HepG2 (cell line): Measurements from ENCODE around the gene SSNA1. TPM values are rescaled to one million over a fixed set of nuclear protein-coding genes. Genes with fewer than 3 reads are reported as not detected.
A peak's percentile ranks its signal among the peaks of the same experiment; 100 is the strongest.

Experiments
- ADNP ChIP-seq: sonication (generic); formaldehyde crosslinking; IDR thresholded peaks from 2 replicates; pipeline ENCODE4 v1.4.0; 2020; ENCODE audit warnings: missing genetic modification reagents
- ATF7 ChIP-seq, 2 experiments: fragments of 450-650 bp in 1 of 2; sonication (generic) in 1 of 2; formaldehyde crosslinking in 1 of 2; IDR thresholded peaks; 2 replicates each; pipeline versions ENCODE4 v1.4.0 to v1.6.1; 2016 to 2020; ENCODE audit warnings: antibody characterized with exemption in 1 of 2, mild to moderate bottlenecking in 1 of 2, missing genetic modification reagents in 1 of 2
- CAMTA2 ChIP-seq: sonication (generic); formaldehyde crosslinking; IDR thresholded peaks from 2 replicates; pipeline ENCODE4 v1.4.0; 2020; ENCODE audit warnings: mild to moderate bottlenecking, missing genetic modification reagents, borderline replicate concordance
- HOXD1 ChIP-seq: sonication (generic); formaldehyde crosslinking; IDR thresholded peaks from 2 replicates; pipeline ENCODE4 v1.5.0; 2020; ENCODE audit warnings: missing genetic modification reagents
- IRF2 ChIP-seq: IDR thresholded peaks from 2 replicates; pipeline ENCODE4 v1.6.1; 2018; ENCODE audit warnings: missing genetic modification reagents, missing compliant biosample characterization
- KLF13 ChIP-seq: sonication (generic); formaldehyde crosslinking; IDR thresholded peaks from 2 replicates; pipeline ENCODE4 v1.4.0; 2020; ENCODE audit warnings: mild to moderate bottlenecking, missing genetic modification reagents
- MBNL3 ChIP-seq: fragments of 250-450 bp; sonication (Bioruptor Pico); conservative IDR thresholded peaks from 2 replicates; pipeline ENCODE4 v1.8.0; 2022; ENCODE audit warnings: mild to moderate bottlenecking, inconsistent platforms
- MTF1 ChIP-seq: sonication (generic); formaldehyde crosslinking; IDR thresholded peaks from 2 replicates; pipeline ENCODE4 v1.5.0; 2020; ENCODE audit warnings: missing genetic modification reagents
- NBN ChIP-seq: fragments of 450-650 bp; conservative IDR thresholded peaks from 2 replicates; pipeline ENCODE4 v1.6.1; 2017
- NFE2L1 ChIP-seq: sonication (generic); formaldehyde crosslinking; IDR thresholded peaks from 2 replicates; pipeline ENCODE4 v1.4.0; 2020; ENCODE audit warnings: missing genetic modification reagents, mild to moderate bottlenecking, borderline replicate concordance
- NFYC ChIP-seq: IDR thresholded peaks from 2 replicates; pipeline ENCODE4 v1.6.1; 2016; ENCODE audit warnings: missing genetic modification reagents, missing compliant biosample characterization
- RNF2 ChIP-seq: fragments of 450-650 bp; conservative IDR thresholded peaks from 2 replicates; pipeline ENCODE4 v1.6.1; 2016; ENCODE audit warnings: low read depth
- TBL1XR1 ChIP-seq: fragments of 150-350 bp; IDR thresholded peaks from 2 replicates; pipeline ENCODE4 v1.6.1; 2014; ENCODE audit warnings: borderline replicate concordance, low read length; ENCODE audit not compliant: partially characterized antibody
- U2AF2 ChIP-seq: fragments of 200-400 bp; formaldehyde crosslinking; IDR thresholded peaks from 2 replicates; pipeline ENCODE4 v1.6.1; 2017; ENCODE audit warnings: low read depth, mild to moderate bottlenecking, low read length
- ZBTB7A ChIP-seq: sonication (generic); formaldehyde crosslinking; IDR thresholded peaks from 2 replicates; pipeline ENCODE4 v1.8.0; 2022; ENCODE audit warnings: mild to moderate bottlenecking, missing genetic modification reagents
- ZFP41 ChIP-seq: sonication (generic); formaldehyde crosslinking; IDR thresholded peaks from 2 replicates; pipeline ENCODE4 v1.4.0; 2020; ENCODE audit warnings: mild to moderate bottlenecking, missing genetic modification reagents, borderline replicate concordance
- ZFYVE20 ChIP-seq: sonication (generic); formaldehyde crosslinking; IDR thresholded peaks from 2 replicates; pipeline ENCODE4 v1.8.0; 2023; ENCODE audit warnings: low read depth, mild to moderate bottlenecking, moderate library complexity, missing genetic modification reagents, borderline replicate concordance
- ZNF232 ChIP-seq: sonication (generic); formaldehyde crosslinking; IDR thresholded peaks from 2 replicates; pipeline ENCODE4 v1.4.0; 2020; ENCODE audit warnings: missing genetic modification reagents, borderline replicate concordance
- ZNF260 ChIP-seq: sonication (generic); formaldehyde crosslinking; IDR thresholded peaks from 2 replicates; pipeline ENCODE4 v1.4.0; 2020; ENCODE audit warnings: missing genetic modification reagents, low read depth, mild to moderate bottlenecking, borderline replicate concordance
- ZNF343 ChIP-seq: sonication (generic); formaldehyde crosslinking; IDR thresholded peaks from 2 replicates; pipeline ENCODE4 v1.4.0; 2020; ENCODE audit warnings: mild to moderate bottlenecking, missing genetic modification reagents
- ZNF501 ChIP-seq: sonication (generic); formaldehyde crosslinking; IDR thresholded peaks from 2 replicates; pipeline ENCODE4 v1.5.1; 2020; ENCODE audit warnings: mild to moderate bottlenecking, moderate library complexity, missing genetic modification reagents
- ZNF543 ChIP-seq: sonication (generic); formaldehyde crosslinking; IDR thresholded peaks from 2 replicates; pipeline ENCODE4 v1.4.0; 2020; ENCODE audit warnings: mild to moderate bottlenecking, missing genetic modification reagents
- ZNF607 ChIP-seq: sonication (generic); formaldehyde crosslinking; IDR thresholded peaks from 2 replicates; pipeline ENCODE4 v1.5.1; 2020; ENCODE audit warnings: missing genetic modification reagents, mild to moderate bottlenecking, borderline replicate concordance
- ZNF790 ChIP-seq: sonication (generic); formaldehyde crosslinking; IDR thresholded peaks from 2 replicates; pipeline ENCODE4 v1.8.0; 2022; ENCODE audit warnings: missing genetic modification reagents, mild to moderate bottlenecking, borderline replicate concordance
- polyA plus RNA-seq, 8 experiments: library from polyadenylated mRNA; depleted of rRNA in 3 of 8; stranded (reverse) in 7 of 8; unstranded in 1 of 8; fragments of >200 nt; fragmentation: Illumina TruSeq in 4 of 8; extraction: Trizol in 4 of 8; gene quantifications; 2 replicates each; pipeline versions ENCODE4 v1.2.1 to v1.2.3, GENCODE V29; 2011 to 2016; ENCODE audit warnings: low read depth in 4 of 8, missing spikeins in 1 of 8, mixed read lengths in 1 of 8; ENCODE audit not compliant: insufficient read depth in 1 of 8
- total RNA-seq, 5 experiments: library from RNA; depleted of rRNA; stranded (reverse); fragments of >200 nt; fragmentation: Illumina TruSeq; extraction: Trizol; gene quantifications; 2 replicates each; pipeline ENCODE4 v1.2.3, GENCODE V29; 2016; ENCODE audit warnings: low read depth in 1 of 5
- TF ChIP-seq, protein P1 (sequence below): sonication (generic); formaldehyde crosslinking; IDR thresholded peaks from 2 replicates; pipeline ENCODE4 v1.4.0; 2020; ENCODE audit warnings: mild to moderate bottlenecking, missing genetic modification reagents

SSNA1 gene
- total and polyA plus RNA-seq, 2 of the 13 experiments (the other 11 are each of a cell fraction or from before 2014, with no cell fraction given) = 35.9 to 49.4 TPM

- TF ChIP-seq NFYC (0 out of 2 replicates have a peak, but pooled peaks have one; percentile 26), ZNF543 (CRISPR knock-in tag) (0 out of 2 replicates have a peak, but pooled peaks have one; percentile 34), IRF2 (CRISPR knock-in tag) (peak; percentile 77; the same call in 1 of the 2 replicates), ZFP41 (CRISPR knock-in tag) (no peak), MTF1 (CRISPR knock-in tag) (no peak), RNF2 (no peak), ZNF501 (CRISPR knock-in tag) (peak; percentile 95), NFE2L1 (no peak), ZBTB7A (CRISPR knock-in tag) (no peak), U2AF2 (no peak), HOXD1 (CRISPR knock-in tag) (no peak; the same call in 1 of the 2 replicates), ZFYVE20 (0 out of 2 replicates have a peak, but pooled peaks have one; percentile 72), ZNF790 (CRISPR knock-in tag) (no peak), ZNF343 (CRISPR knock-in tag) (no peak), NBN (no peak), ZNF607 (peak; percentile 74; the same call in 1 of the 2 replicates), TBL1XR1 (no peak), ZNF260 (CRISPR knock-in tag) (no peak), MBNL3 (CRISPR knock-in tag) (no peak), CAMTA2 (CRISPR knock-in tag) (no peak; the same call in 1 of the 2 replicates), ADNP (CRISPR knock-in tag) (no peak), ATF7 (IDR thresholded peaks at IDR 0.05) (no peak), ATF7 (CRISPR knock-in tag; IDR thresholded peaks at IDR 0.05) (no peak), KLF13 (no peak), ZNF232 (CRISPR knock-in tag) (0 out of 2 replicates have a peak, but pooled peaks have one; percentile 67)
- TF ChIP-seq, protein P1, sequence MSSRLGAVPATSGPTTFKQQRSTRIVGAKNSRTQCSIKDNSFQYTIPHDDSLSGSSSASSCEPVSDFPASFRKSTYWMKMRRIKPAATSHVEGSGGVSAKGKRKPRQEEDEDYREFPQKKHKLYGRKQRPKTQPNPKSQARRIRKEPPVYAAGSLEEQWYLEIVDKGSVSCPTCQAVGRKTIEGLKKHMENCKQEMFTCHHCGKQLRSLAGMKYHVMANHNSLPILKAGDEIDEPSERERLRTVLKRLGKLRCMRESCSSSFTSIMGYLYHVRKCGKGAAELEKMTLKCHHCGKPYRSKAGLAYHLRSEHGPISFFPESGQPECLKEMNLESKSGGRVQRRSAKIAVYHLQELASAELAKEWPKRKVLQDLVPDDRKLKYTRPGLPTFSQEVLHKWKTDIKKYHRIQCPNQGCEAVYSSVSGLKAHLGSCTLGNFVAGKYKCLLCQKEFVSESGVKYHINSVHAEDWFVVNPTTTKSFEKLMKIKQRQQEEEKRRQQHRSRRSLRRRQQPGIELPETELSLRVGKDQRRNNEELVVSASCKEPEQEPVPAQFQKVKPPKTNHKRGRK (CRISPR knock-in tag) = no peak
These were observed 16.9 kb downstream of the SSNA1 start, which contains the start of the genes NDOR1 and TMEM203 (continued) for GRCh38 chr9:137205126-137206069.
